Measurements from ENCODE around the gene SMYD2. TPM values are rescaled to one million over a fixed set of nuclear protein-coding genes. Genes with fewer than 3 reads are reported as not detected.

The SMYD2 gene
- total RNA-seq, 6 experiments from 2014 or later = 14.5 to 45.2 (median 24.1) TPM

DNA sequence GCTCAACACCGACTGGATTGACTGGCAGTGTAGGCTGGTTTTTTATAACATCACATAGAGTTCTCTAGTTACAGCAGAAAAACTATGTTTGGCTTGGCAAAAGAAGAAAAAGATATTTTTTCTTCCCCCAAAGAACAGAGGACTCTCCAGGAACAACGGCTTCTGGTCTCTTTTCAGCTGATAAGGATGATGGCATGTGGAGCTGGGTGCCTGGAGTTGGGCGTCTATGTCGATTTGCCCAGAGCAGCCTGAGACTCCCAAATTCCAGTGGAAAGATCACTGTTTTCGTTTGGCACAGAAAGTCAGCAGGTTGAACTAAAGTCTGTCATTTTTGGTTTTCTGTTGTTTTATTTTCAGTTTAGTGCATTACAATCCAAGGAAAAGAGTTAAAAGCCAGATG is 91.1 kb downstream of the SMYD2 start:
- Histone ChIP-seq H3K27me3 (no peaks in the 10 kb centered on the region), H3K27ac (no peak overlapping the region), H3K9me3 (no peaks in the 10 kb centered on the region), H3K4me3 (no peak overlapping the region), H3K36me3 (no peaks in the 10 kb centered on the region), H3K4me1 (no peaks in the 10 kb centered on the region)
- no peak for DNase-seq
- TF ChIP-seq POLR2A (IDR thresholded peaks at IDR 0.05) (no peak), CTCF (IDR thresholded peaks at IDR 0.05) (no peak)
- no peak for ATAC-seq
- intact Hi-C loops (cut with DNase I) = no loop called here
- 63% methylated on average over 5 of the region's 5 CpGs for WGBS (ENCODE audit: insufficient coverage, low coverage, low lambda C conversion rate, missing lambda C conversion rate)

DNA sequence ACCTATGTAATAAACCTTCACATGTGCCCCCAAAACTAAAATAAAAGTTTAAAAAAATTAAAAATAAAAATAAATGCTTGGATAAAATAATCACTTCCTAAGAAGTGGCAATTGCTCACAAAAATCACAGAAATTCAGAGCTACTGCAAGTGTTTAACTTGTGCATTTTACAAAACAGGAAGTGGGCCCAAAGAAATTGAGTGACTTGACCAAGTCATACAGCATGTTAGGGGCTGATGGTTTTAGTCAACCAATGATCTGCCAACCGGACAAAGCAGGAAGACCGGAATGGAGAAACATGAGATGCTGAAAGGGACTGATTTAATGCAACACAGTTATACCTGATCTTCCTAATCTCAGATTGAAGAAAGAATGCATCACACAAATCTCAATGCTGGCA is 96.5 kb downstream of the SMYD2 start:
- intact Hi-C loops (cut with DNase I) = no loop called here
- no peak overlapping the region for H3K27ac ChIP-seq
- H3K36me3 ChIP-seq = no peaks in the 10 kb centered on the region
- no peaks in the 10 kb centered on the region for H3K9me3 ChIP-seq
- DNase-seq (no peak), ATAC-seq (no peak)
- TF ChIP-seq POLR2A (IDR thresholded peaks at IDR 0.05) = no peak
- TF ChIP-seq CTCF (IDR thresholded peaks at IDR 0.05) = no peak
- H3K4me3 ChIP-seq = no peak overlapping the region
- no peaks in the 10 kb centered on the region for H3K27me3 ChIP-seq
- H3K4me1 ChIP-seq = no peaks in the 10 kb centered on the region
- WGBS (ENCODE audit: insufficient coverage, low coverage, low lambda C conversion rate, missing lambda C conversion rate) = 73% methylated on average over 2 of the region's 2 CpGs

- H3K36me3 ChIP-seq = no peaks in the 10 kb centered on the region
- intact Hi-C loops (cut with DNase I) = no loop called here
- no peak overlapping the region for H3K4me3 ChIP-seq
- H3K9me3 ChIP-seq = no peaks in the 10 kb centered on the region
- 76% methylated on average over 9 of the region's 9 CpGs for WGBS (ENCODE audit: insufficient coverage, low coverage, low lambda C conversion rate, missing lambda C conversion rate)
- no peaks in the 10 kb centered on the region for H3K27me3 ChIP-seq
- H3K27ac ChIP-seq = no peak overlapping the region
- no peaks in the 10 kb centered on the region for H3K4me1 ChIP-seq
- TF ChIP-seq POLR2A (IDR thresholded peaks at IDR 0.05) (no peak), CTCF (IDR thresholded peaks at IDR 0.05) (no peak)
- DNase-seq = no peak
- ATAC-seq = no peak
Measured at GRCh38 chr1:214377886-214378285, 96.9 kb downstream of the SMYD2 start.

DNA sequence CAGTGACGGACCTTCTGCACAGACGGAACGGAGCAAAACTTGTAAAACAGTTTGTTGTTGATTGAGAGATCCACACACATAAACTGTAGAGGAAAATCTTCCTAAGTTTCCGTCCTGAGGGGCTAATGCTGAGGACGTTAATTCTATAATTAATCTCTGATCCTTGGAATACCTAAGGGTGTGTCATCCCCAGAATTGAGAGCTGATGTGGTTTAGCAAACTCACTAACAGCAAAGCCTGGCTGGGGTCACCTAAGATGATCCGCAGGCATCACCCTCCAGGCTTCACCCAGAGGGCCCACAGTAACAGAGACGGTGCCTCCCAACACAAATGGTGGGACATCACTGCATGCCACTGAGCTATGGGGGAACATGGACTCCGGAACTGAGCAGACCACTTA is 97.5 kb downstream of the SMYD2 start:
- TF ChIP-seq CTCF (IDR thresholded peaks at IDR 0.05) = no peak
- TF ChIP-seq POLR2A (IDR thresholded peaks at IDR 0.05) = no peak
- Histone ChIP-seq H3K36me3 (no peaks in the 10 kb centered on the region), H3K4me3 (no peak overlapping the region), H3K27me3 (no peaks in the 10 kb centered on the region), H3K9me3 (no peaks in the 10 kb centered on the region), H3K4me1 (no peaks in the 10 kb centered on the region), H3K27ac (no peak overlapping the region)
- ATAC-seq = no peak
- DNase-seq = no peak
- 88% methylated on average over 5 of the region's 8 CpGs for WGBS (ENCODE audit: insufficient coverage, low coverage, low lambda C conversion rate, missing lambda C conversion rate)
- intact Hi-C loops (cut with DNase I) = no loop called here
